Tibial nerve (tissue), 4 donors: ENCODE measurements around the gene CCDC69. TPM values are rescaled to one million over a fixed set of nuclear protein-coding genes. Genes with fewer than 3 reads are reported as not detected.

Experiments
- DNase-seq, 2 donors: peaks; one replicate each; pipeline ENCODE4 v3.0.0-alpha.2; 2019; ENCODE audit warnings: low spot score in 2 of 2
- H3K27ac ChIP-seq, 4 donors: fragments of 200-600 bp; sonication (generic) in 3 of 4; one replicate each; pipeline ENCODE4 v1.5.1; 2017 to 2019; ENCODE audit warnings: mild to moderate bottlenecking in 1 of 4
- H3K27me3 ChIP-seq, 2 donors: fragments of 200-600 bp; sonication (generic) in 1 of 2; one replicate each; pipeline versions ENCODE4 v1.5.1 to v1.6.0; 2017 to 2019
- H3K36me3 ChIP-seq, 3 donors: fragments of 200-600 bp; sonication (generic); one replicate each; pipeline ENCODE4 v1.5.1; 2018 to 2019
- H3K4me1 ChIP-seq, 4 donors: fragments of 200-600 bp; sonication (generic) in 3 of 4; one replicate each; pipeline ENCODE4 v1.5.1; 2017 to 2019
- H3K4me3 ChIP-seq, 4 donors: fragments of 200-600 bp; sonication (generic) in 3 of 4; one replicate each; pipeline ENCODE4 v1.5.1; 2017 to 2019; ENCODE audit warnings: mild to moderate bottlenecking in 1 of 4, moderate library complexity in 1 of 4
- H3K9me3 ChIP-seq, 4 donors: fragments of 200-600 bp; sonication (generic) in 3 of 4; one replicate each; pipeline ENCODE4 v1.5.1; 2017 to 2019
- EP300 ChIP-seq, 2 donors: sonication (generic); formaldehyde crosslinking; IDR thresholded peaks; one replicate each; pipeline ENCODE4 v1.6.1; 2017; ENCODE audit warnings: antibody characterized with exemption in 2 of 2, mild to moderate bottlenecking in 1 of 2
- POLR2A ChIP-seq, 2 donors: fragments of 450-650 bp; IDR thresholded peaks; one replicate each; pipeline ENCODE4 v1.6.1; 2017; ENCODE audit warnings: antibody characterized with exemption in 2 of 2, mild to moderate bottlenecking in 2 of 2, moderate library complexity in 2 of 2
- WGBS, 2 donors: methylation state at CpG; one replicate each; pipeline ENCODE4 v1.1.5; 2018; 5-methylcytosine and 5-hydroxymethylcytosine counted together
- total RNA-seq, 4 donors: library from RNA; depleted of rRNA; stranded (reverse); fragments of >200 nt; gene quantifications; one replicate each; pipeline ENCODE4 v1.1.0, GENCODE V29; 2016
- TF ChIP-seq, protein P1 (sequence below), 5 experiments: fragments of 200-600 bp in 3 of 5; fragments of 450-650 bp in 2 of 5; sonication (generic) in 3 of 5; IDR thresholded peaks; one replicate each; pipeline ENCODE4 v1.5.1; 2016 to 2019; ENCODE audit warnings: antibody characterized with exemption in 5 of 5, mild to moderate bottlenecking in 3 of 5, moderate library complexity in 2 of 5

The CCDC69 gene
- total RNA-seq, 4 donors from 2014 or later = 95.6 to 201 (median 112) TPM

DNA sequence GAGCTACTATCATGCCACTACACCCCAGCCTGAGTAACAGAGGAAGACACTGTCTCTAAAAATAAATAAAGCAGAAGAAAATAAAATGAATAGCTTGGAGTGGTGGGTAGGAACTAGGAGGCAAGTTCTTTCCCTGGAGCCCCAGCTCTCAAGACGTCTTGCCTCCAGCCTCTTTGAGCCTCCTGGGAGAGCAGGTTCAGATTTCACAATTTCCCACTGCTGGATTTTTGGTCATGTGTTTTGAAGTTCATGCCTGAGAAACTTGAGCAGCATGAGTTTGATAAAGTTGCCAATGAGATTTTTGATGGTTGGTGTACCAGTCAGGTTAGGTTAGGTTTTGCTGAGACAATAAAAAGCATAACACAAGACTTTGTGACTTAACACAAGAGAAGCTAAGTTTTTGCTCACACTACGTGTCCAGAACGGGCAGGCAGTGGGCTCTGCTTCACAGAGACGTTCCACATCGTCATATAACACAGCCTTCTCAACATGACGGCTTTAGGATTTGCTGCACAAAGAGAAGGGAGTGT, 4.1 kb upstream of the CCDC69 start:
- TF ChIP-seq, protein P1, sequence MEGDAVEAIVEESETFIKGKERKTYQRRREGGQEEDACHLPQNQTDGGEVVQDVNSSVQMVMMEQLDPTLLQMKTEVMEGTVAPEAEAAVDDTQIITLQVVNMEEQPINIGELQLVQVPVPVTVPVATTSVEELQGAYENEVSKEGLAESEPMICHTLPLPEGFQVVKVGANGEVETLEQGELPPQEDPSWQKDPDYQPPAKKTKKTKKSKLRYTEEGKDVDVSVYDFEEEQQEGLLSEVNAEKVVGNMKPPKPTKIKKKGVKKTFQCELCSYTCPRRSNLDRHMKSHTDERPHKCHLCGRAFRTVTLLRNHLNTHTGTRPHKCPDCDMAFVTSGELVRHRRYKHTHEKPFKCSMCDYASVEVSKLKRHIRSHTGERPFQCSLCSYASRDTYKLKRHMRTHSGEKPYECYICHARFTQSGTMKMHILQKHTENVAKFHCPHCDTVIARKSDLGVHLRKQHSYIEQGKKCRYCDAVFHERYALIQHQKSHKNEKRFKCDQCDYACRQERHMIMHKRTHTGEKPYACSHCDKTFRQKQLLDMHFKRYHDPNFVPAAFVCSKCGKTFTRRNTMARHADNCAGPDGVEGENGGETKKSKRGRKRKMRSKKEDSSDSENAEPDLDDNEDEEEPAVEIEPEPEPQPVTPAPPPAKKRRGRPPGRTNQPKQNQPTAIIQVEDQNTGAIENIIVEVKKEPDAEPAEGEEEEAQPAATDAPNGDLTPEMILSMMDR (IDR thresholded peaks at IDR 0.05) = no peak
- TF ChIP-seq POLR2A (IDR thresholded peaks at IDR 0.05) (no peak), EP300 (IDR thresholded peaks at IDR 0.05) (no peak)
- Histone ChIP-seq H3K9me3 (no peaks in the 10 kb centered on the region), H3K4me3 (no peak overlapping the region), H3K36me3 (no peaks in the 10 kb centered on the region), H3K27me3 (no peaks in the 10 kb centered on the region), H3K4me1 (peaks cover 0 to 14% (median 5%) of the 10 kb centered on the region in 4 donors), H3K27ac (no peak overlapping the region)
- no peak for DNase-seq
- WGBS, 2 donors = 61 to 79% methylated on average over 5 of the region's 6 CpGs

DNA sequence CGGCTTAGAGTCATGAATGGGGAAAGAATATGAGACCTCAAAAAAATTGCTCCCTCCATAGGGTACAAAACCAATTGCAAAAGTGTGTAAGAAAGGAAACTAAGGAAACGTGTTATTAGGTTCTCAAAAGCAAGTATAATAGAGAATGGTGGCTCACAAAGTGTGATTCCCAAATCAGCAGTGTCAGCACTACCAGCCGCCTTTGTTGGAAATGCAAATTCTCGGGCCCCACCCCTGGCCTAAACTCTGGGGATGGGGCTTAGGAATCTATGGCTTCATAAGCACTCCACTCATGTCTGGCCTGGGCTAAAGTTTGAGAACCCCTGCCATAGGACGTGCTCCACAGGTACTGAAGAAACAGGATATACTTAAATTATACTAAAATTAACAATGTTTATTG, 1.6 kb upstream of the CCDC69 start:
- WGBS, 2 donors = 69 to 70% methylated on average over 5 of the region's 5 CpGs
- Histone ChIP-seq H3K4me1 (peaks cover 0 to 39% (median 22%) of the 10 kb centered on the region in 4 donors), H3K27me3 (no peaks in the 10 kb centered on the region), H3K4me3 (no peak overlapping the region), H3K27ac (no peak overlapping the region), H3K36me3 (no peaks in the 10 kb centered on the region), H3K9me3 (no peaks in the 10 kb centered on the region)
- TF ChIP-seq POLR2A (IDR thresholded peaks at IDR 0.05) (no peak), EP300 (IDR thresholded peaks at IDR 0.05) (no peak)
- TF ChIP-seq, protein P1 (IDR thresholded peaks at IDR 0.05) = no peak
- no peak for DNase-seq

DNA sequence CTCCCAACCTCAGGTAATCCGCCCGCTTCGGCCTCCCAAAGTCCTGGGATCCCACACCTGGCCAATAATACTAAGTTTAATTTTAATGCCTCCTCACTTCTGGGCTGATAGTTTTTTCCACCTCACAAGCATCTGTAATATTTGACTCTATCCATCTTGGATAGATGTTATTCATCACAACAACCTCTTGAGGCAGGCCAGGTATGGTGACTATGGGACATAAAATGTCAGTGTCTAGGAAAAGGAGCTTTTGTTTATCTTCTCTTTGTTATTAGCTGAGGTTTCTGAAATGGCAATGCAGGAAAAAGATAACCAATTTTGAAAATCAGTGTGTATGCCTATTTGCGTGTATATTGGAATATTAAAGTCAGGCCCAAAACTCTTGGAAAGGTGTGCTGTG, 1.2 kb upstream of the CCDC69 start:
- Histone ChIP-seq H3K4me3 (no peak overlapping the region), H3K4me1 (peaks cover 0 to 43% (median 23%) of the 10 kb centered on the region in 4 donors), H3K9me3 (no peaks in the 10 kb centered on the region), H3K27ac (no peak overlapping the region), H3K36me3 (no peaks in the 10 kb centered on the region), H3K27me3 (no peaks in the 10 kb centered on the region)
- WGBS, 2 donors = 95 to 97% methylated on average over 4 of the region's 4 CpGs
- no peak for TF ChIP-seq EP300 (IDR thresholded peaks at IDR 0.05)
- no peak for TF ChIP-seq POLR2A (IDR thresholded peaks at IDR 0.05)
- TF ChIP-seq, protein P1 (IDR thresholded peaks at IDR 0.05) = no peak
- DNase-seq = no peak

DNA sequence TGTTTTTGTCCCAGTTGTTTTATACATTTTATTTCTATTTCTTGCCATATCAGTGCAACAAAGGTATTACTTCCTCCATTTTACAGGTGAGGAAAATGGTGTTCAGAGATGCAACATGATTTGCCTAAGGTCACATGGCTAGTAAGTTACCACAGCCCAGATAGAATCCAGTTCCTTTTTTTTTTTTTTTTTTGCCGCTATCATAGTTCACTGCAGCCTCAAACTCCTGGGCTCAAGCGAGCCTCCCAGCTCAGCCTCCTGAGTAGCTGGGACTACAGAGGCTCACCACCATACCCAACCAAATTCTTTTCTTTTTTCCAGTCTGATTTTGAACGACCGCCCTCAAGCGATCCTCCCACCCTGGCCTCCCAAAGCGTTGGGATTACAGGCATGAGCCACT, 480 bp upstream of the CCDC69 start:
- peaks cover 0 to 48% (median 25%) of the 10 kb centered on the region in 4 donors for H3K4me1 ChIP-seq
- TF ChIP-seq POLR2A (IDR thresholded peaks at IDR 0.05) (no peak), EP300 (IDR thresholded peaks at IDR 0.05) (no peak)
- TF ChIP-seq, protein P1 (IDR thresholded peaks at IDR 0.05) = no peak
- H3K4me3 ChIP-seq = peak overlapping the region; percentile 81 to 91 (median 84)
- no peaks in the 10 kb centered on the region for H3K36me3 ChIP-seq
- no peaks in the 10 kb centered on the region for H3K27me3 ChIP-seq
- H3K27ac ChIP-seq = peak overlapping the region in 3 of 4 donors; percentile 81 to 90 (median 87)
- no peak for DNase-seq
- no peaks in the 10 kb centered on the region for H3K9me3 ChIP-seq
- 74% methylated on average over 6 of the region's 6 CpGs for WGBS, 2 donors

DNA sequence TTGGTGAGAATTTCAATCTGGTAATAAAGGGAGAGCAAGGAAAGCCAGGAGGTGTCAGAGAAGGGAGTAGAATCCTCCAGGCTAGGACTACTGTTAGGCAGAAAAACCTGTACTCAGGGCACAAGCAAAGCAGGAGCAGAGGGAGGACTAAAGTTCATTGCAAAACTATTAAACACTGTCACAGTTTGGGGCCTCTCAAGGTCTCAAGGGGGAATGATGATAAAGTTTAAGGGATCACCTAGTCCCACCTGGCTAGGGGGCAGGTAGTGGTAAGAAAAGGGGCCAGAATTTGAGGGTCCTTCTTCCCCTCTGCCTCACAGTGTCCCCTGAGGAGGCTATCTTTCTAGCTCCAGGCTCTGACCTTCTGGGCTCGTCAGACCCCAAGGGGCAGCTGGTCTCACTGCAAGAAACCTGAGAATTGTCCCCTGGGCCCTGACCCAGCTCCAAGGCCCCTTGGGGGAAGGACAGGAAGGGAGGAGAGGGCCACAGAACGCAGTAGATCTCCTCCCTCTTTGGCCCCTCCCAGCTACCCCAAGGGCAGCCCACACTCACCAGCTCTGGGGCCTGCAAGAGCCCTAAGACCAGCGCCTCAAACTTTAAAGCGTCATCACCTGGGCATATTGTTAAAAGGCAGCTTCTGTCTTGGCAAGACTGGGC, 974 bp downstream of the CCDC69 start:
- DNase-seq = no peak
- no peaks in the 10 kb centered on the region for H3K36me3 ChIP-seq
- TF ChIP-seq EP300 (IDR thresholded peaks at IDR 0.05) = no peak
- TF ChIP-seq POLR2A (IDR thresholded peaks at IDR 0.05) = no peak
- TF ChIP-seq, protein P1 (IDR thresholded peaks at IDR 0.05) = no peak
- no peaks in the 10 kb centered on the region for H3K27me3 ChIP-seq
- H3K4me1 ChIP-seq = peaks cover 0 to 53% (median 28%) of the 10 kb centered on the region in 4 donors
- 18 to 49% methylated on average over 1 to 4 of the region's 4 CpGs for WGBS, 2 donors
- H3K27ac ChIP-seq = peak overlapping the region; percentile 62 to 90 (median 84)
- H3K4me3 ChIP-seq = peak overlapping the region; percentile 81 to 91 (median 84)
- H3K9me3 ChIP-seq = no peaks in the 10 kb centered on the region
